CD4-positive, alpha-beta memory T cell (primary cell): ENCODE data around the gene PPAN. TPM values are rescaled to one million over a fixed set of nuclear protein-coding genes. Genes with fewer than 3 reads are reported as not detected.

Source experiments
- CTCF ChIA-PET: fragments of 350-600 bp; sonication (Branson Sonifier 250); formaldehyde crosslinking; loops from one replicate; lab custom pipeline; 2021; ENCODE audit warnings: inconsistent platforms; ENCODE audit not compliant: partially characterized antibody; lab: Charles Lee
- POLR2A ChIA-PET: fragments of 350-600 bp; sonication (Branson Sonifier 250); formaldehyde crosslinking; loops from one replicate; lab custom pipeline; 2021; ENCODE audit not compliant: partially characterized antibody; lab: Charles Lee
- DNase-seq, 5 donors: peaks; one replicate each; pipeline versions ENCODE4 v3.0.0 to v3.0.0-alpha.2; 2020 to 2022; ENCODE audit warnings: mixed read lengths in 1 of 5
- H3K27ac ChIP-seq: one replicate; pipeline ENCODE4 v1.7.0; 2013; ENCODE audit warnings: low read depth, low read length
- H3K27me3 ChIP-seq: 2 replicates; pipeline ENCODE4 v1.7.0; 2013; ENCODE audit warnings: mild to moderate bottlenecking, low read length, moderate library complexity; ENCODE audit not compliant: insufficient read depth
- H3K36me3 ChIP-seq: 2 replicates; pipeline ENCODE4 v1.7.0; 2013; ENCODE audit warnings: mild to moderate bottlenecking, low read length, moderate library complexity; ENCODE audit not compliant: insufficient read depth
- H3K4me1 ChIP-seq: 2 replicates; pipeline ENCODE4 v1.7.0; 2013; ENCODE audit warnings: mild to moderate bottlenecking, low read length, moderate library complexity; ENCODE audit not compliant: insufficient read depth
- H3K4me3 ChIP-seq, 2 donors: one replicate each; pipeline ENCODE4 v1.7.0; 2013; ENCODE audit warnings: low read length in 2 of 2, mild to moderate bottlenecking in 1 of 2
- H3K9me3 ChIP-seq, 2 donors: one replicate each; pipeline ENCODE4 v1.7.0; 2013; ENCODE audit warnings: low read length in 2 of 2, control low read depth in 1 of 2; ENCODE audit not compliant: control insufficient read depth in 1 of 2
- H3K27ac Mint-ChIP-seq, 7 donors: one replicate each; pipeline ENCODE4 v1.8.0; 2020 to 2021; ENCODE audit warnings: mixed read lengths in 7 of 7, mild to moderate bottlenecking in 6 of 7, inconsistent platforms in 3 of 7, moderate library complexity in 3 of 7
- H3K27me3 Mint-ChIP-seq, 2 donors: one replicate each; pipeline ENCODE4 v1.8.0; 2020 to 2021; ENCODE audit warnings: mixed read lengths in 2 of 2
- H3K36me3 Mint-ChIP-seq, 2 donors: one replicate each; pipeline ENCODE4 v1.8.0; 2020 to 2021; ENCODE audit warnings: mixed read lengths in 2 of 2, inconsistent platforms in 1 of 2, mild to moderate bottlenecking in 1 of 2
- H3K4me1 Mint-ChIP-seq, 4 donors: one replicate each; pipeline ENCODE4 v1.8.0; 2020 to 2021; ENCODE audit warnings: mixed read lengths in 4 of 4, mild to moderate bottlenecking in 1 of 4
- H3K4me3 Mint-ChIP-seq, 8 donors: one replicate each; pipeline ENCODE4 v1.8.0; 2020 to 2021; ENCODE audit warnings: mixed read lengths in 8 of 8, mild to moderate bottlenecking in 7 of 8, moderate library complexity in 6 of 8, inconsistent platforms in 3 of 8
- H3K9me3 Mint-ChIP-seq, 8 donors: one replicate each; pipeline ENCODE4 v1.8.0; 2020 to 2021; ENCODE audit warnings: mixed read lengths in 8 of 8, mild to moderate bottlenecking in 5 of 8, inconsistent platforms in 3 of 8, moderate library complexity in 1 of 8
- intact Hi-C: fragments of 100-400 bp; cut with micrococcal nuclease; formaldehyde crosslinking; loops from one replicate; pipeline ENCODE4 v1.15.1; 2023
- polyA plus RNA-seq, 2 donors: library from polyadenylated mRNA; unstranded; fragments of 300-500 nt; fragmentation: Illumina TruSeq; gene quantifications; one replicate each; pipeline ENCODE4 v1.2.3, GENCODE V29; 2021
- total RNA-seq, 2 experiments: library from RNA; stranded (reverse); gene quantifications; one replicate each; pipeline ENCODE4 v1.2.3, GENCODE V29; 2021

The PPAN gene
- total and polyA plus RNA-seq, 4 experiments from 2014 or later, result 14.5 to 102 (median 71.8) TPM

GRCh38 chr19:10159610-10160009 lies 53.4 kb downstream of the PPAN start:
- H3K27me3 ChIP-seq, result no peaks in the 10 kb centered on the region
- intact Hi-C loops, result no loop called here
- no peak overlapping the region for H3K27ac ChIP-seq
- peaks cover 77% of the 10 kb centered on the region for H3K36me3 ChIP-seq
- H3K4me1 ChIP-seq, result no peaks in the 10 kb centered on the region
- no peak overlapping the region for H3K4me3 Mint-ChIP-seq
- no peak overlapping the region for H3K27ac Mint-ChIP-seq
- H3K4me3 ChIP-seq, result no peak overlapping the region
- peaks cover 62 to 74% of the 10 kb centered on the region in 2 donors for H3K36me3 Mint-ChIP-seq
- no peak for DNase-seq
- ChIA-PET POLR2A (interaction anchor here (0.7 kb wide), 1 partner anchor 21 kb away, joined by 3 read pairs; no protein-coding TSS in a partner anchor), CTCF (interaction anchor here (1.2 kb wide), 1 partner anchor 90 kb away, joined by 3 read pairs; no protein-coding TSS in a partner anchor)
- H3K27me3 Mint-ChIP-seq, result no peaks in the 10 kb centered on the region
- H3K9me3 ChIP-seq, result no peaks in the 10 kb centered on the region
- no peaks in the 10 kb centered on the region for H3K4me1 Mint-ChIP-seq
- no peaks in the 10 kb centered on the region for H3K9me3 Mint-ChIP-seq

Other genes starting within 250 kb of the PPAN start
- 10 to 100 TPM; 10.1 to 10.4 TPM for gene OLFM2, start 169.8 kb upstream of the PPAN start, total RNA-seq
- gene OLFM2, start 169.8 kb upstream of the PPAN start, polyA plus RNA-seq, result 1 to 10 TPM; 5.0 to 8.8 TPM
- gene COL5A3, start 95.9 kb upstream of the PPAN start, total RNA-seq, result 1 to 10 TPM; 3.5 to 4.3 TPM
- under 1 TPM; 0.07 to 0.45 TPM for gene COL5A3, start 95.9 kb upstream of the PPAN start, polyA plus RNA-seq
- gene RDH8, start 92.9 kb upstream of the PPAN start, total RNA-seq, result not detected
- gene RDH8, start 92.9 kb upstream of the PPAN start, polyA plus RNA-seq, result not detected
- 100 to 1,000 TPM; 112 TPM for gene SHFL, start 20.0 kb upstream of the PPAN start, total RNA-seq
- gene SHFL, start 20.0 kb upstream of the PPAN start, polyA plus RNA-seq, result 10 to 100 TPM; 25.7 to 58.2 TPM
- gene ANGPTL6, start 3.7 kb upstream of the PPAN start, total RNA-seq, result under 1 TPM; 0.52 to 0.83 TPM
- gene ANGPTL6, start 3.7 kb upstream of the PPAN start, polyA plus RNA-seq, result under 1 TPM; 0.19 to 0.29 TPM
- gene P2RY11, start 5.3 kb downstream of the PPAN start, total RNA-seq, result 10 to 100 TPM; 42.6 to 49.7 TPM
- gene P2RY11, start 5.3 kb downstream of the PPAN start, polyA plus RNA-seq, result 1 to 10 TPM in 1 of 2 donors, under 1 TPM in 1; 0.24 to 4.7 TPM
- 100 to 1,000 TPM; 306 to 315 TPM for gene EIF3G, start 13.5 kb downstream of the PPAN start, total RNA-seq
- gene EIF3G, start 13.5 kb downstream of the PPAN start, polyA plus RNA-seq, result 100 to 1,000 TPM; 226 to 239 TPM
- gene DNMT1, start 88.6 kb downstream of the PPAN start, total RNA-seq, result 100 to 1,000 TPM; 208 to 250 TPM
- 100 to 1,000 TPM in 1 of 2 donors, 10 to 100 TPM in 1; 53.5 to 166 TPM for gene DNMT1, start 88.6 kb downstream of the PPAN start, polyA plus RNA-seq
- gene S1PR2, start 125.0 kb downstream of the PPAN start, total RNA-seq, result 1 to 10 TPM; 9.0 to 9.4 TPM
- 1 to 10 TPM; 1.4 to 2.3 TPM for gene S1PR2, start 125.0 kb downstream of the PPAN start, polyA plus RNA-seq
- gene MRPL4, start 145.9 kb downstream of the PPAN start, total RNA-seq, result 10 to 100 TPM; 42.7 to 44.6 TPM
- gene MRPL4, start 145.9 kb downstream of the PPAN start, polyA plus RNA-seq, result 10 to 100 TPM; 28.9 to 37.1 TPM
- 1 to 10 TPM; 7.5 to 8.2 TPM for gene ICAM1, start 164.8 kb downstream of the PPAN start, total RNA-seq
- gene ICAM1, start 164.8 kb downstream of the PPAN start, polyA plus RNA-seq, result 1 to 10 TPM; 2.5 to 8.1 TPM
- gene ICAM4, start 180.6 kb downstream of the PPAN start, total RNA-seq, result 1 to 10 TPM in 1 of 2 experiments, under 1 TPM in 1; 0.70 to 1.3 TPM
- gene ICAM4, start 180.6 kb downstream of the PPAN start, polyA plus RNA-seq, result 1 to 10 TPM in 1 of 2 donors, not detected in 1; 1.5 TPM
- gene ICAM5, start 183.6 kb downstream of the PPAN start, total RNA-seq, result under 1 TPM in 1 of 2 experiments, not detected in 1; 0.36 TPM
- gene ICAM5, start 183.6 kb downstream of the PPAN start, polyA plus RNA-seq, result under 1 TPM in 1 of 2 donors, not detected in 1; 0.20 TPM
- gene ZGLP1, start 203.5 kb downstream of the PPAN start, total RNA-seq, result 1 to 10 TPM; 7.1 to 7.7 TPM
- gene ZGLP1, start 203.5 kb downstream of the PPAN start, polyA plus RNA-seq, result under 1 TPM in 1 of 2 donors, not detected in 1; 0.32 TPM
- 10 to 100 TPM; 10.7 to 11.3 TPM for gene FDX2, start 209.7 kb downstream of the PPAN start, total RNA-seq
- 10 to 100 TPM; 10.6 to 13.6 TPM for gene FDX2, start 209.7 kb downstream of the PPAN start, polyA plus RNA-seq
- gene RAVER1, start 227.2 kb downstream of the PPAN start, total RNA-seq, result 10 to 100 TPM; 46.1 to 56.1 TPM
- 10 to 100 TPM in 1 of 2 donors, 1 to 10 TPM in 1; 6.8 to 28.4 TPM for gene RAVER1, start 227.2 kb downstream of the PPAN start, polyA plus RNA-seq
- 100 to 1,000 TPM; 191 to 193 TPM for gene ICAM3, start 233.3 kb downstream of the PPAN start, total RNA-seq
- gene ICAM3, start 233.3 kb downstream of the PPAN start, polyA plus RNA-seq, result 100 to 1,000 TPM; 240 to 287 TPM